Measurements from ENCODE around the gene LEKR1.

LEKR1 gene

GRCh38 chr3:157071744-157072525, 245.8 kb downstream of the LEKR1 start:
- Histone ChIP-seq H2AFZ (ENCODE audit: low read length) (no peak overlapping the region), H3K79me1 (ENCODE audit: low read depth, low read length) (no peaks in the 10 kb centered on the region), H3K27ac (replicated peaks; ENCODE audit: low read length) (no peak overlapping the region), H3K9ac (ENCODE audit: low read depth, low read length, poor library complexity) (no peak overlapping the region), H3K4me1 (ENCODE audit: control insufficient read depth in 2 of 2, insufficient read depth in 1 of 2, low read depth in 1 of 2, low read length in 2 of 2) (peaks cover 0 to 8% of the 10 kb centered on the region in 2 donors), H2BK15ac (ENCODE audit: low read length) (no peak overlapping the region), H3K23ac (ENCODE audit: low read depth, low read length, poor library complexity) (no peak overlapping the region), H3K4me2 (ENCODE audit: insufficient read depth, low read length, poor library complexity, severe bottlenecking) (no peak overlapping the region), H2BK120ac (ENCODE audit: low read depth, low read length) (no peak overlapping the region), H3K36me3 (replicated peaks in 1 of 2; ENCODE audit: control insufficient read depth in 2 of 2, insufficient read depth in 2 of 2, low read length in 2 of 2) (no peaks in the 10 kb centered on the region), H2BK12ac (ENCODE audit: low read length) (no peak overlapping the region), H4K91ac (ENCODE audit: low read depth, low read length, poor library complexity) (no peak overlapping the region), H3K4ac (ENCODE audit: low read length) (no peak overlapping the region), H3K4me3 (ENCODE audit: low read length in 2 of 2) (no peak overlapping the region), H4K8ac (ENCODE audit: low read depth, low read length) (no peak overlapping the region), H3K9me3 (replicated peaks in 1 of 2; ENCODE audit: control insufficient read depth in 2 of 2, insufficient read depth in 1 of 2, low read depth in 1 of 2, low read length in 2 of 2) (no peaks in the 10 kb centered on the region), H2BK5ac (ENCODE audit: low read length) (no peak overlapping the region), H3K14ac (ENCODE audit: low read length) (no peak overlapping the region), H3K27me3 (ENCODE audit: control insufficient read depth in 3 of 3, insufficient read depth in 3 of 3, low read depth in 1 of 3, low read length in 3 of 3) (peaks cover 0 to 58% (median 0%) of the 10 kb centered on the region in 3 experiments), H2AK5ac (ENCODE audit: low read depth, low read length) (no peak overlapping the region), H3K18ac (ENCODE audit: low read length) (no peak overlapping the region)
- DNase-seq (ENCODE audit: low spot score) = no peak
- no CpG with 5 or more reads among the region's 2 CpGs for WGBS, 2 donors (ENCODE audit: extremely low coverage in 2 of 2, insufficient read length in 2 of 2, insufficient replicate concordance in 1 of 2)

GRCh38 chr3:157073810-157074209, 247.7 kb downstream of the LEKR1 start:
- H4K91ac ChIP-seq (ENCODE audit: low read depth, low read length, poor library complexity) = no peak overlapping the region
- no peak overlapping the region for H2AK5ac ChIP-seq (ENCODE audit: low read depth, low read length)
- DNase-seq (ENCODE audit: low spot score) = no peak
- H3K9ac ChIP-seq (ENCODE audit: low read depth, low read length, poor library complexity) = no peak overlapping the region
- H3K27me3 ChIP-seq (ENCODE audit: control insufficient read depth in 3 of 3, insufficient read depth in 3 of 3, low read depth in 1 of 3, low read length in 3 of 3) = peaks cover 0 to 44% (median 0%) of the 10 kb centered on the region in 3 experiments
- H3K27ac ChIP-seq (replicated peaks; ENCODE audit: low read length) = no peak overlapping the region
- H3K18ac ChIP-seq (ENCODE audit: low read length) = no peak overlapping the region
- no peak overlapping the region for H2BK5ac ChIP-seq (ENCODE audit: low read length)
- no peak overlapping the region for H2BK15ac ChIP-seq (ENCODE audit: low read length)
- no peak overlapping the region for H3K23ac ChIP-seq (ENCODE audit: low read depth, low read length, poor library complexity)
- H3K4ac ChIP-seq (ENCODE audit: low read length) = no peak overlapping the region
- H3K4me3 ChIP-seq (ENCODE audit: low read length in 2 of 2) = no peak overlapping the region
- H2AFZ ChIP-seq (ENCODE audit: low read length) = no peak overlapping the region
- no CpG with 5 or more reads among the region's 4 CpGs for WGBS, 2 donors (ENCODE audit: extremely low coverage in 2 of 2, insufficient read length in 2 of 2, insufficient replicate concordance in 1 of 2)
- H3K4me2 ChIP-seq (ENCODE audit: insufficient read depth, low read length, poor library complexity, severe bottlenecking) = no peak overlapping the region
- no peak overlapping the region for H2BK120ac ChIP-seq (ENCODE audit: low read depth, low read length)
- H3K79me1 ChIP-seq (ENCODE audit: low read depth, low read length) = no peaks in the 10 kb centered on the region
- H3K36me3 ChIP-seq (replicated peaks in 1 of 2; ENCODE audit: control insufficient read depth in 2 of 2, insufficient read depth in 2 of 2, low read length in 2 of 2) = no peaks in the 10 kb centered on the region
- H3K9me3 ChIP-seq (replicated peaks in 1 of 2; ENCODE audit: control insufficient read depth in 2 of 2, insufficient read depth in 1 of 2, low read depth in 1 of 2, low read length in 2 of 2) = no peaks in the 10 kb centered on the region
- no peak overlapping the region for H4K8ac ChIP-seq (ENCODE audit: low read depth, low read length)
- no peak overlapping the region for H3K14ac ChIP-seq (ENCODE audit: low read length)
- peaks cover 4 to 8% of the 10 kb centered on the region in 2 donors for H3K4me1 ChIP-seq (ENCODE audit: control insufficient read depth in 2 of 2, insufficient read depth in 1 of 2, low read depth in 1 of 2, low read length in 2 of 2)
- H2BK12ac ChIP-seq (ENCODE audit: low read length) = no peak overlapping the region

- Histone ChIP-seq H3K79me1 (ENCODE audit: low read depth, low read length) (no peaks in the 10 kb centered on the region), H2BK12ac (ENCODE audit: low read length) (no peak overlapping the region), H2BK5ac (ENCODE audit: low read length) (no peak overlapping the region), H3K27me3 (ENCODE audit: control insufficient read depth in 3 of 3, insufficient read depth in 3 of 3, low read depth in 1 of 3, low read length in 3 of 3) (peaks cover 0 to 41% (median 2%) of the 10 kb centered on the region in 3 experiments), H3K4ac (ENCODE audit: low read length) (no peak overlapping the region), H3K27ac (replicated peaks; ENCODE audit: low read length) (no peak overlapping the region), H2BK15ac (ENCODE audit: low read length) (no peak overlapping the region), H2AK5ac (ENCODE audit: low read depth, low read length) (no peak overlapping the region), H3K9ac (ENCODE audit: low read depth, low read length, poor library complexity) (no peak overlapping the region), H2BK120ac (ENCODE audit: low read depth, low read length) (no peak overlapping the region), H3K4me2 (ENCODE audit: insufficient read depth, low read length, poor library complexity, severe bottlenecking) (no peak overlapping the region), H4K91ac (ENCODE audit: low read depth, low read length, poor library complexity) (no peak overlapping the region), H2AFZ (ENCODE audit: low read length) (no peak overlapping the region), H3K14ac (ENCODE audit: low read length) (no peak overlapping the region), H3K4me1 (ENCODE audit: control insufficient read depth in 2 of 2, insufficient read depth in 1 of 2, low read depth in 1 of 2, low read length in 2 of 2) (peaks cover 4 to 10% of the 10 kb centered on the region in 2 donors), H3K9me3 (replicated peaks in 1 of 2; ENCODE audit: control insufficient read depth in 2 of 2, insufficient read depth in 1 of 2, low read depth in 1 of 2, low read length in 2 of 2) (no peaks in the 10 kb centered on the region), H3K36me3 (replicated peaks in 1 of 2; ENCODE audit: control insufficient read depth in 2 of 2, insufficient read depth in 2 of 2, low read length in 2 of 2) (no peaks in the 10 kb centered on the region), H3K23ac (ENCODE audit: low read depth, low read length, poor library complexity) (no peak overlapping the region), H3K18ac (ENCODE audit: low read length) (no peak overlapping the region), H3K4me3 (ENCODE audit: low read length in 2 of 2) (no peak overlapping the region), H4K8ac (ENCODE audit: low read depth, low read length) (no peak overlapping the region)
- DNase-seq (ENCODE audit: low spot score) = no peak
- no CpG with 5 or more reads among the region's 3 CpGs for WGBS, 2 donors (ENCODE audit: extremely low coverage in 2 of 2, insufficient read length in 2 of 2, insufficient replicate concordance in 1 of 2)
These were observed 248.3 kb downstream of the LEKR1 start for GRCh38 chr3:157074490-157074889.

- no peak overlapping the region for H3K4ac ChIP-seq (ENCODE audit: low read length)
- H2AK5ac ChIP-seq (ENCODE audit: low read depth, low read length) = no peak overlapping the region
- H3K4me2 ChIP-seq (ENCODE audit: insufficient read depth, low read length, poor library complexity, severe bottlenecking) = no peak overlapping the region
- no peak overlapping the region for H3K9ac ChIP-seq (ENCODE audit: low read depth, low read length, poor library complexity)
- no peaks in the 10 kb centered on the region for H3K36me3 ChIP-seq (replicated peaks in 1 of 2; ENCODE audit: control insufficient read depth in 2 of 2, insufficient read depth in 2 of 2, low read length in 2 of 2)
- H3K23ac ChIP-seq (ENCODE audit: low read depth, low read length, poor library complexity) = no peak overlapping the region
- H3K4me3 ChIP-seq (ENCODE audit: low read length in 2 of 2) = no peak overlapping the region
- no peak overlapping the region for H3K18ac ChIP-seq (ENCODE audit: low read length)
- H4K8ac ChIP-seq (ENCODE audit: low read depth, low read length) = no peak overlapping the region
- H3K27me3 ChIP-seq (ENCODE audit: control insufficient read depth in 3 of 3, insufficient read depth in 3 of 3, low read depth in 1 of 3, low read length in 3 of 3) = peaks cover 0 to 36% (median 2%) of the 10 kb centered on the region in 3 experiments
- H3K27ac ChIP-seq (replicated peaks; ENCODE audit: low read length) = no peak overlapping the region
- no peak overlapping the region for H2AFZ ChIP-seq (ENCODE audit: low read length)
- DNase-seq (ENCODE audit: low spot score) = no peak
- H3K4me1 ChIP-seq (ENCODE audit: control insufficient read depth in 2 of 2, insufficient read depth in 1 of 2, low read depth in 1 of 2, low read length in 2 of 2) = peaks cover 7 to 13% of the 10 kb centered on the region in 2 donors
- H2BK12ac ChIP-seq (ENCODE audit: low read length) = no peak overlapping the region
- no peak overlapping the region for H2BK15ac ChIP-seq (ENCODE audit: low read length)
- no peak overlapping the region for H2BK120ac ChIP-seq (ENCODE audit: low read depth, low read length)
- H3K9me3 ChIP-seq (replicated peaks in 1 of 2; ENCODE audit: control insufficient read depth in 2 of 2, insufficient read depth in 1 of 2, low read depth in 1 of 2, low read length in 2 of 2) = no peaks in the 10 kb centered on the region
- H4K91ac ChIP-seq (ENCODE audit: low read depth, low read length, poor library complexity) = no peak overlapping the region
- no peaks in the 10 kb centered on the region for H3K79me1 ChIP-seq (ENCODE audit: low read depth, low read length)
- H3K14ac ChIP-seq (ENCODE audit: low read length) = no peak overlapping the region
- H2BK5ac ChIP-seq (ENCODE audit: low read length) = no peak overlapping the region
- WGBS, 2 donors (ENCODE audit: extremely low coverage in 2 of 2, insufficient read length in 2 of 2, insufficient replicate concordance in 1 of 2) = no CpG with 5 or more reads among the region's 2 CpGs
These were observed 248.8 kb downstream of the LEKR1 start for GRCh38 chr3:157074981-157075380.
